ENCODE data around the gene GCDH. TPM values are rescaled to one million over a fixed set of nuclear protein-coding genes. Genes with fewer than 3 reads are reported as not detected.

GCDH gene
- total and polyA plus RNA-seq, 2 of the 8 experiments (the other 6 are each of a cell fraction or from before 2014, with no cell fraction given): 67.3 to 89.4 TPM

DNA sequence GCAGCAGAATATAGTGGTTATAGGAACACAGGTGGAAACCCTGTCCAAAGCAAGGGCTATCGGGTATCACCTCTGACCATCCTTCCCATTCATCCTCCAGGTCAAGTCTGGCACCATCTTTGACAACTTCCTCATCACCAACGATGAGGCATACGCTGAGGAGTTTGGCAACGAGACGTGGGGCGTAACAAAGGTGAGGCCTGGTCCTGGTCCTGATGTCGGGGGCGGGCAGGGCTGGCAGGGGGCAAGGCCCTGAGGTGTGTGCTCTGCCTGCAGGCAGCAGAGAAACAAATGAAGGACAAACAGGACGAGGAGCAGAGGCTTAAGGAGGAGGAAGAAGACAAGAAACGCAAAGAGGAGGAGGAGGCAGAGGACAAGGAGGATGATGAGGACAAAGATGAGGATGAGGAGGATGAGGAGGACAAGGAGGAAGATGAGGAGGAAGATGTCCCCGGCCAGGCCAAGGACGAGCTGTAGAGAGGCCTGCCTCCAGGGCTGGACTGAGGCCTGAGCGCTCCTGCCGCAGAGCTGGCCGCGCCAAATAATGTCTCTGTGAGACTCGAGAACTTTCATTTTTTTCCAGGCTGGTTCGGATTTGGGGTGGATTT lies 52.6 kb downstream of the GCDH start:
- no peak overlapping the region for H2BK120ac ChIP-seq (replicated peaks; ENCODE audit: low read depth, low read length)
- no peak overlapping the region for H3K56ac ChIP-seq (replicated peaks; ENCODE audit: insufficient read length, low read depth, low read length)
- no peaks in the 10 kb centered on the region for H3K27me3 ChIP-seq (replicated peaks in 1 of 4; ENCODE audit: control insufficient read depth in 3 of 4, extremely low read depth in 1 of 4, insufficient read depth in 3 of 4, low read length in 3 of 4)
- H3K79me1 ChIP-seq (ENCODE audit: low read depth, low read length): peaks cover 2% of the 10 kb centered on the region; the same call in 1 of the 2 replicates
- no peak overlapping the region for H3K23ac ChIP-seq (ENCODE audit: insufficient read length)
- peaks cover 25 to 67% (median 47%) of the 10 kb centered on the region in 4 experiments for H3K36me3 ChIP-seq (ENCODE audit: control insufficient read depth in 2 of 4, insufficient read depth in 4 of 4, low read length in 3 of 4)
- no peak overlapping the region for H2AFZ ChIP-seq (ENCODE audit: low read length)
- peaks cover 0 to 13% (median 5%) of the 10 kb centered on the region in 4 experiments; a peak in 4 of 7 replicates for H3K4me1 ChIP-seq (replicated peaks in 1 of 4; ENCODE audit: control insufficient read depth in 3 of 4, insufficient read depth in 4 of 4, low read length in 3 of 4)
- H4K8ac ChIP-seq (ENCODE audit: extremely low read depth, insufficient read depth, low read length): no peak overlapping the region
- H3K4me3 ChIP-seq (ENCODE audit: extremely low read depth in 1 of 4, insufficient read depth in 2 of 4, low read depth in 3 of 4, low read length in 4 of 4): no peak overlapping the region
- H3K4ac ChIP-seq (replicated peaks; ENCODE audit: insufficient read length, low read depth, low read length): no peak overlapping the region
- no peak overlapping the region for H2BK12ac ChIP-seq (ENCODE audit: low read depth, low read length)
- H4K91ac ChIP-seq (replicated peaks; ENCODE audit: insufficient read length, low read length): no peak overlapping the region
- FAIRE-seq: no peak
- no peak overlapping the region for H2BK15ac ChIP-seq (ENCODE audit: low read length)
- 95% methylated on average over 17 of the region's 18 CpGs; no CpG with 5 or more reads in 1 of the 2 experiments for WGBS, 2 experiments (ENCODE audit: extremely low coverage in 1 of 2, insufficient coverage in 1 of 2, insufficient read length in 1 of 2, insufficient replicate concordance in 2 of 2, low coverage in 1 of 2, low lambda C conversion rate in 2 of 2, missing lambda C conversion rate in 1 of 2)
- no peak overlapping the region for H2BK5ac ChIP-seq (ENCODE audit: low read depth, low read length)
- DNase-seq (ENCODE audit: low read depth in 1 of 2, low spot score in 2 of 2): no peak
- H2BK20ac ChIP-seq (ENCODE audit: low read length): no peak overlapping the region
- H3K9me3 ChIP-seq (ENCODE audit: insufficient read depth in 2 of 2, low read depth in 1 of 2, low read length in 1 of 2): no peaks in the 10 kb centered on the region
- ChIA-PET CTCF (ENCODE audit: partially characterized antibody) (no interaction called here), POLR2A (ENCODE audit: partially characterized antibody) (interaction anchor here (0.6 to 3.4 kb wide), 8 partner anchors 9 to 169 kb away, joined by 3 to 18 read pairs (median 6); partner anchors contain the start of gene FARSA)
- H3K79me2 ChIP-seq (ENCODE audit: control insufficient read depth in 1 of 2, insufficient read depth in 2 of 2, low read length in 2 of 2): peaks cover 13 to 44% of the 10 kb centered on the region in 2 experiments
- no peak overlapping the region; a peak in 1 of 4 replicates for H3K4me2 ChIP-seq (ENCODE audit: insufficient read depth in 1 of 2, low read depth in 2 of 2, low read length in 2 of 2)
- H3K23me2 ChIP-seq (ENCODE audit: low read depth, low read length): peaks cover 5% of the 10 kb centered on the region; the same call in 1 of the 2 replicates
- H4K20me1 ChIP-seq (replicated peaks in 1 of 2; ENCODE audit: control insufficient read depth in 1 of 2, insufficient read depth in 2 of 2, low read length in 2 of 2): peaks cover 12 to 18% of the 10 kb centered on the region in 2 experiments
- no peak overlapping the region; a peak in 1 of 7 replicates for H3K9ac ChIP-seq (replicated peaks in 1 of 4; ENCODE audit: extremely low read depth in 1 of 4, low read depth in 3 of 4, low read length in 3 of 4)
- H3K14ac ChIP-seq (ENCODE audit: insufficient read length): no peak overlapping the region
- H4K5ac ChIP-seq (ENCODE audit: insufficient read length, low read depth, low read length): no peak overlapping the region
- H2AK5ac ChIP-seq (ENCODE audit: low read depth, low read length): peak overlapping the region; percentile 53; the same call in 1 of the 2 replicates
- peak overlapping the region; percentile 50; the same call in 1 of the 2 replicates for H3K27ac ChIP-seq (ENCODE audit: low read depth, low read length)
- H3K18ac ChIP-seq (ENCODE audit: extremely low read depth, low read length): no peak overlapping the region
- TF ChIP-seq MAX (IDR thresholded peaks at IDR 0.05): no peak
- TF ChIP-seq EGR1 (IDR thresholded peaks at IDR 0.05; ENCODE audit: borderline replicate concordance, low read depth, low read length): no peak
- TF ChIP-seq EZH2 (IDR thresholded peaks at IDR 0.05; ENCODE audit: low read depth, low read length, severe bottlenecking): no peak
